Upper lobe of left lung (tissue), 6 donors: Measurements from ENCODE around the gene OAF. TPM values are rescaled to one million over a fixed set of nuclear protein-coding genes. Genes with fewer than 3 reads are reported as not detected.

ENCODE experiments used
- ATAC-seq, 2 donors: fragments of 200-7000 bp; cut with Tn5 transposase; one replicate each; pipeline ENCODE4 v1.9.1; 2022; ENCODE audit warnings: mild to moderate bottlenecking in 2 of 2, moderate library complexity in 2 of 2; ENCODE audit not compliant: low FRiP score in 2 of 2
- DNase-seq, 2 donors: peaks; one replicate each; pipeline ENCODE4 v3.0.0-alpha.2; 2019 to 2020
- H3K27ac ChIP-seq, 4 donors: fragments of 200-600 bp; sonication (generic); one replicate each; pipeline ENCODE4 v1.5.1; 2016 to 2019
- H3K27me3 ChIP-seq, 4 donors: fragments of 200-600 bp; sonication (generic); one replicate each; pipeline ENCODE4 v1.5.1; 2017 to 2019
- H3K36me3 ChIP-seq, 4 donors: fragments of 200-600 bp; sonication (generic); one replicate each; pipeline ENCODE4 v1.5.1; 2016 to 2019
- H3K4me1 ChIP-seq, 4 donors: fragments of 200-600 bp; sonication (generic); one replicate each; pipeline ENCODE4 v1.5.1; 2018 to 2019
- H3K4me3 ChIP-seq, 4 donors: fragments of 200-600 bp; sonication (generic); one replicate each; pipeline ENCODE4 v1.5.1; 2017 to 2019; ENCODE audit warnings: mild to moderate bottlenecking in 2 of 4, moderate library complexity in 1 of 4
- H3K9me3 ChIP-seq, 4 donors: fragments of 200-600 bp; sonication (generic); one replicate each; pipeline ENCODE4 v1.5.1; 2018 to 2019
- EP300 ChIP-seq, 4 donors: sonication (generic); formaldehyde crosslinking; IDR thresholded peaks; one replicate each; pipeline ENCODE4 v1.5.1; 2017; ENCODE audit warnings: antibody characterized with exemption in 4 of 4, control low read depth in 2 of 4
- POLR2A ChIP-seq, 4 donors: fragments of 450-650 bp; IDR thresholded peaks; one replicate each; pipeline ENCODE4 v1.5.1; 2016 to 2017; ENCODE audit warnings: antibody characterized with exemption in 4 of 4, mild to moderate bottlenecking in 2 of 4
- POLR2AphosphoS5 ChIP-seq, 2 donors: sonication (generic); formaldehyde crosslinking; IDR thresholded peaks; one replicate each; pipeline ENCODE4 v1.5.1; 2017; ENCODE audit warnings: antibody characterized with exemption in 2 of 2
- WGBS, 2 donors: methylation state at CpG; one replicate each; pipeline ENCODE4 v1.1.5; 2017 to 2018; 5-methylcytosine and 5-hydroxymethylcytosine counted together
- total RNA-seq, 6 donors: library from RNA; depleted of rRNA in 4 of 6; stranded (reverse); fragments of >200 nt in 4 of 6; gene quantifications; one replicate each; pipeline versions ENCODE4 v1.1.0 to v1.2.1, GENCODE V29; 2016 to 2021
- TF ChIP-seq, protein P1 (sequence below), 6 experiments: fragments of 450-650 bp in 4 of 6; fragments of 200-600 bp in 2 of 6; sonication (generic) in 2 of 6; IDR thresholded peaks; one replicate each; pipeline ENCODE4 v1.5.1; 2016 to 2019; ENCODE audit warnings: antibody characterized with exemption in 6 of 6
- donor health status: DM: no; HTN: no; CAD: no; lungs with moderate emphysema.
- donor health status: DM: no; HTN: yes; CAD: no; lungs with severe emphysema.

Gene OAF
- total RNA-seq, 6 donors from 2014 or later, result 5.1 to 41.6 (median 8.7) TPM

DNA sequence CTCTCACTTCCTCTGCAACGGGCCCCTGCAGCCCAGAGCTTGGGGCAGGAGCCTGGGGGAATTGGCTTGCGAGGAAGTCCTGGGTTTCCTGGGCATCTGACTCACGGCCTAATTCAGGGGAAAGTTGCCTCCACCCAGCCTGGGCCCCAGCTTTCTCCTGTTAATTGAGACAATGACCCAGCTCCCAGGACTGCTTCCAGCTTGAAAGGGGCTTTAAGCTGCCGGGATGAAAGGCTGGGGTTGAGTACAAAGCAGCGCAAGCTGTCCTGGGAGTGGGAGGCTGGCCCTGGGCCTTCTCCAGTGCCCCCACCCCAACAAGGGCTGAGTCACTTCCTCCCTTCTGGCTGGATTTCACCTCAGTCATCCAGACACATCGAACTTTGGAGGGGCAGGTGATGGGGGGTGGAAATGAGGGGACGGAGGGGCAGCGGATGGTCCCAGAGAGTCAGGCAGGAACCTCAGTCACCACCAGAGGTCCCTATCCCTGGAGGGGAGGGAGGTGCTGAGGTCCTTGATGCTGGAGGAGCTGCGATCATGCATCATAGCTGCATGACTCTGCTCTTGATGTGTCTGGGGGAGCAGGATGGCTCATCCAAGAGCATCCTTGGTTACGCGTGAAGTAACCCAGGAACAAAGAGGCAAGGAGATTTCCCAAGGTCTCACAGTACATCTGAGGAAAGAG lies 30.1 kb upstream of the OAF start:
- Histone ChIP-seq H3K9me3 (no peaks in the 10 kb centered on the region), H3K4me3 (no peak overlapping the region), H3K27me3 (no peaks in the 10 kb centered on the region), H3K4me1 (no peaks in the 10 kb centered on the region), H3K27ac (no peak overlapping the region), H3K36me3 (no peaks in the 10 kb centered on the region)
- 66 to 82% methylated on average over 6 to 11 of the region's 11 CpGs for WGBS, 2 donors
- ATAC-seq (peak in 1 of 2 donors; percentile 36), DNase-seq (no peak)
- no peak for TF ChIP-seq POLR2A (IDR thresholded peaks at IDR 0.05)
- no peak for TF ChIP-seq POLR2AphosphoS5 (IDR thresholded peaks at IDR 0.05)
- TF ChIP-seq EP300 (IDR thresholded peaks at IDR 0.05), result no peak
- TF ChIP-seq, protein P1, sequence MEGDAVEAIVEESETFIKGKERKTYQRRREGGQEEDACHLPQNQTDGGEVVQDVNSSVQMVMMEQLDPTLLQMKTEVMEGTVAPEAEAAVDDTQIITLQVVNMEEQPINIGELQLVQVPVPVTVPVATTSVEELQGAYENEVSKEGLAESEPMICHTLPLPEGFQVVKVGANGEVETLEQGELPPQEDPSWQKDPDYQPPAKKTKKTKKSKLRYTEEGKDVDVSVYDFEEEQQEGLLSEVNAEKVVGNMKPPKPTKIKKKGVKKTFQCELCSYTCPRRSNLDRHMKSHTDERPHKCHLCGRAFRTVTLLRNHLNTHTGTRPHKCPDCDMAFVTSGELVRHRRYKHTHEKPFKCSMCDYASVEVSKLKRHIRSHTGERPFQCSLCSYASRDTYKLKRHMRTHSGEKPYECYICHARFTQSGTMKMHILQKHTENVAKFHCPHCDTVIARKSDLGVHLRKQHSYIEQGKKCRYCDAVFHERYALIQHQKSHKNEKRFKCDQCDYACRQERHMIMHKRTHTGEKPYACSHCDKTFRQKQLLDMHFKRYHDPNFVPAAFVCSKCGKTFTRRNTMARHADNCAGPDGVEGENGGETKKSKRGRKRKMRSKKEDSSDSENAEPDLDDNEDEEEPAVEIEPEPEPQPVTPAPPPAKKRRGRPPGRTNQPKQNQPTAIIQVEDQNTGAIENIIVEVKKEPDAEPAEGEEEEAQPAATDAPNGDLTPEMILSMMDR (IDR thresholded peaks at IDR 0.05), result no peak

DNA sequence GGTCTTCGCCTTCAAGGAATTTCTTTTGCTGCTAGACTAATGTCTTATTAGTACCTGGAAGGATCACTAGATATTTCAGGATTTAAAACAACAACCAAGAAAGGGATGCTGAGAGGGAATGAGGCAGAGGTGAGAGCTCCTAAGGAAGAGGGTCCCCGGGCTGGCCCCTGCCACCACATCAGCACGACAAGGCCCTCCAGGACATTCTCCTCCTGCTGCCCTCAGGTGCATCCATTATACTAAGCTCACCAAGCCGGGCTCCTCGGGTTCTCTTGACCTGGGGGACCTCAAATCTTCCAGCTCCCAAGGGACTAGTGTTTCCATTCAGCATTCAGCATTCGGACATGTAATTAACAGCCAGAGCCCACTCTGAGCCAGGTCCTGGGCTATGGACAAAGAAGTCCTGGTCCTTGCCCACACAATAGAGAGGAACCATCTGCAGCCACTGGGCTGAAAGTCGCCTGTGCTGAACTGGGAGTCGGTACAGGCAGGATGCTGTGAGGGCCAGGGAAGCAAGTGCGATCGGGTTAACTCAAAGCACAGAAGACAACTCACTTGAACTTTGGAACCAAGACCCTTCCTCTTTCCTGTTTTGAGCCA lies 29.4 kb upstream of the OAF start:
- Histone ChIP-seq H3K4me1 (peaks cover 0 to under 1% (median 0%) of the 10 kb centered on the region in 4 donors), H3K4me3 (no peak overlapping the region), H3K36me3 (no peaks in the 10 kb centered on the region), H3K27me3 (no peaks in the 10 kb centered on the region), H3K9me3 (no peaks in the 10 kb centered on the region), H3K27ac (no peak overlapping the region)
- no peak for ATAC-seq
- TF ChIP-seq, protein P1 (IDR thresholded peaks at IDR 0.05), result no peak
- TF ChIP-seq EP300 (IDR thresholded peaks at IDR 0.05), result no peak
- no peak for TF ChIP-seq POLR2AphosphoS5 (IDR thresholded peaks at IDR 0.05)
- TF ChIP-seq POLR2A (IDR thresholded peaks at IDR 0.05), result no peak
- DNase-seq, result no peak
- 76 to 92% methylated on average over 8 to 10 of the region's 10 CpGs for WGBS, 2 donors

DNA sequence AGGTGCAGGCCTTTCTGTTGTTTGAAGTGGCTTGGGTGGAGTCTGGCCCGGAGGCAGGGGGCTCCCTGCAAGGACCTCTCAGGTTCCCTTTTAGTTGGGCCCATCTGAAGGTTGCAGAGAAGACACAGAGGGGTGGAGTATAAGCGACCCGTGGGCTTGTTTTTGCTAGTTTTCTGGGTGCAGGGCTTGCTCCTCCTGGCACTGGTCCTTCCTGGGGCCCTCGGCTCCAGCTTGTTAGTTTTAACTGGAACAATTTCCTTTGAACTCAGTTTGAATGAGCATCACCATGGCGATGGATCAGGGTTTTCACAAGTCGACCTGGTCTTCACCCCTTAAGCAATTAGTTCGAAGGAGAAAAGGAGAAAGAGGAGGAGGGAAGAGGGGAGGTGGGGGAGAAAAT lies 28.5 kb upstream of the OAF start:
- H3K9me3 ChIP-seq, result no peaks in the 10 kb centered on the region
- ATAC-seq (no peak), DNase-seq (no peak)
- 58 to 69% methylated on average over 7 of the region's 7 CpGs for WGBS, 2 donors
- TF ChIP-seq POLR2A (IDR thresholded peaks at IDR 0.05) (no peak), POLR2AphosphoS5 (IDR thresholded peaks at IDR 0.05) (no peak), EP300 (IDR thresholded peaks at IDR 0.05) (no peak)
- TF ChIP-seq, protein P1 (IDR thresholded peaks at IDR 0.05), result no peak
- no peaks in the 10 kb centered on the region for H3K36me3 ChIP-seq
- H3K27me3 ChIP-seq, result no peaks in the 10 kb centered on the region
- H3K4me1 ChIP-seq, result peaks cover 0 to 5% (median 1%) of the 10 kb centered on the region in 4 donors
- no peak overlapping the region for H3K4me3 ChIP-seq
- no peak overlapping the region for H3K27ac ChIP-seq

DNA sequence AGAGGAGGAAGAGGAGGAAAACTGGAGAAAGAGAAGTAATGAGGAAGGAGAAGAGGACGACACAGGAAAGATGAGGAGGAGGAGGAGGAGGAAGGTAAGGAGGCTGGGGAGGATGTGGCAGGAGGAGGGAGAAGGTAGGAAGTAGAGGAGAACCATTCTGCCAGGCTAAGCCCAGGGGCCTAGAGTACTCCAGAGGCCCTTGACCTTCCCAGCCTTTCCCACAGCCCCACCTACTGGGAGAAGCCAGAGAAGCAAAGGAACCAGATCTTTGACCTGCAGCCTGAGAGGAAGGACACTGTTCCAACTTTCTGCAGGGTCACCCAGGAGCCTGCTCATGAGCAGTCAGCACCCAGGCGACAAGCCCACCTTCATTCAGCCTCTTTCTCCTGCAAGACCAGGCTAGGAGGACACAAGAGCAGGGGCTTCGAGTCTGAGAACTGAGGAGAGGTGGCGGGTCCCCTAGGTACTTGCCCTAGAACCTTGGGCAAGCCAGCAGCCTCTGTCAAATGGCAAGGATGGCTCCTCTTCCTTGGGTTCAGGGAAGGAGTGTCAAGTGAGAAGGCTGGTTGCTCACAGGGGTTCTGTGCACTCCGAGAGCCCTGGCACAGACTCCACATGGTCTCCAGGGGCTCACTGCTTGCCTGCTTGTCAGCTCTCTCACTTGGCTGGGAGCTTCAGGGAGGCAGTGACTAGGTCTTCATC lies 27.9 kb upstream of the OAF start:
- ATAC-seq (peak in 1 of 2 donors; percentile 31), DNase-seq (peak in 1 of 2 donors; percentile 41)
- 67 to 79% methylated on average over 1 to 5 of the region's 5 CpGs for WGBS, 2 donors
- H3K4me3 ChIP-seq, result no peak overlapping the region
- no peaks in the 10 kb centered on the region for H3K27me3 ChIP-seq
- peaks cover 0 to 5% (median 1%) of the 10 kb centered on the region in 4 donors for H3K4me1 ChIP-seq
- H3K36me3 ChIP-seq, result no peaks in the 10 kb centered on the region
- no peaks in the 10 kb centered on the region for H3K9me3 ChIP-seq
- TF ChIP-seq, protein P1 (IDR thresholded peaks at IDR 0.05), result peak in 2 of 6 experiments; percentile 16 to 24
- TF ChIP-seq EP300 (IDR thresholded peaks at IDR 0.05) (no peak), POLR2A (IDR thresholded peaks at IDR 0.05) (no peak), POLR2AphosphoS5 (IDR thresholded peaks at IDR 0.05) (no peak)
- H3K27ac ChIP-seq, result no peak overlapping the region
